H9 (cell line): ENCODE results near the gene MED27. TPM values are rescaled to one million over a fixed set of nuclear protein-coding genes. Genes with fewer than 3 reads are reported as not detected.

ENCODE experiments used
- DNase-seq: peaks from one replicate; pipeline ENCODE4 v3.0.0-alpha.2; 2017
- H2AFZ ChIP-seq: one replicate; pipeline ENCODE4 v1.6.1; 2013; ENCODE audit warnings: mild to moderate bottlenecking, low read length, control low read depth, moderate library complexity
- H2AK5ac ChIP-seq: 2 replicates; pipeline ENCODE4 v1.6.1; 2013; ENCODE audit warnings: low read length, control low read depth, mixed read lengths; ENCODE audit not compliant: insufficient read length
- H2BK120ac ChIP-seq: one replicate; pipeline ENCODE4 v1.6.1; 2013; ENCODE audit warnings: low read depth, mild to moderate bottlenecking, low read length, control low read depth, inconsistent platforms; ENCODE audit not compliant: poor library complexity, severe bottlenecking
- H2BK12ac ChIP-seq: 2 replicates; pipeline ENCODE4 v1.6.1; 2013; ENCODE audit warnings: low read length, control low read depth, mixed read lengths, low read depth; ENCODE audit not compliant: insufficient read length
- H2BK15ac ChIP-seq: 2 replicates; pipeline ENCODE4 v1.6.1; 2013; ENCODE audit warnings: low read depth, low read length, control low read depth
- H2BK20ac ChIP-seq: one replicate; pipeline ENCODE4 v1.6.1; 2013; ENCODE audit warnings: low read depth, mild to moderate bottlenecking, low read length, control low read depth, inconsistent platforms; ENCODE audit not compliant: poor library complexity, severe bottlenecking
- H2BK5ac ChIP-seq: 2 replicates; pipeline ENCODE4 v1.6.1; 2013; ENCODE audit warnings: low read length, control low read depth, mixed read lengths; ENCODE audit not compliant: insufficient read length
- H3K14ac ChIP-seq: 2 replicates; pipeline ENCODE4 v1.6.1; 2013; ENCODE audit warnings: low read length, control low read depth; ENCODE audit not compliant: insufficient read depth
- H3K18ac ChIP-seq: 2 replicates; pipeline ENCODE4 v1.6.1; 2013; ENCODE audit warnings: low read depth, mild to moderate bottlenecking, mixed read lengths, low read length, control low read depth; ENCODE audit not compliant: insufficient read length
- H3K23ac ChIP-seq: 2 replicates; pipeline ENCODE4 v1.6.1; 2013; ENCODE audit warnings: low read length, control low read depth, mixed read lengths, low read depth; ENCODE audit not compliant: insufficient read length
- H3K23me2 ChIP-seq: 2 replicates; pipeline ENCODE4 v1.6.1; 2013; ENCODE audit warnings: low read depth, mild to moderate bottlenecking, mixed read lengths, low read length, control low read depth; ENCODE audit not compliant: insufficient read length, poor library complexity, severe bottlenecking
- H3K27ac ChIP-seq: 2 replicates; pipeline ENCODE4 v1.5.1; 2013; ENCODE audit warnings: low read length, control low read depth, mixed read lengths, low read depth; ENCODE audit not compliant: insufficient read length
- H3K27me3 ChIP-seq: 2 replicates; pipeline ENCODE4 v1.6.1; 2013; ENCODE audit warnings: low read length, control low read depth, inconsistent platforms; ENCODE audit not compliant: insufficient read depth
- H3K4ac ChIP-seq: 2 replicates; pipeline ENCODE4 v1.6.1; 2013; ENCODE audit warnings: low read depth, mild to moderate bottlenecking, control low read depth, inconsistent platforms, low read length, moderate library complexity
- H3K4me1 ChIP-seq: 2 replicates; pipeline ENCODE4 v1.6.1; 2013; ENCODE audit warnings: low read length, control low read depth, inconsistent platforms; ENCODE audit not compliant: insufficient read depth
- H3K4me2 ChIP-seq: 2 replicates; pipeline ENCODE4 v1.6.1; 2013; ENCODE audit warnings: low read length, control low read depth, mixed read lengths; ENCODE audit not compliant: insufficient read length, insufficient read depth
- H3K56ac ChIP-seq: 2 replicates; pipeline ENCODE4 v1.6.1; 2013; ENCODE audit warnings: low read depth, mild to moderate bottlenecking, mixed read lengths, low read length, control low read depth; ENCODE audit not compliant: insufficient read length
- H3K79me1 ChIP-seq: 2 replicates; pipeline ENCODE4 v1.6.1; 2013; ENCODE audit warnings: low read depth, mild to moderate bottlenecking, moderate library complexity, low read length, control low read depth, inconsistent platforms; ENCODE audit not compliant: insufficient read depth, poor library complexity, severe bottlenecking
- H3K79me2 ChIP-seq: 2 replicates; pipeline ENCODE4 v1.6.1; 2013; ENCODE audit warnings: low read length, control low read depth, inconsistent platforms; ENCODE audit not compliant: insufficient read depth
- H3K9ac ChIP-seq: 2 replicates; pipeline ENCODE4 v1.6.1; 2013; ENCODE audit warnings: low read length, control low read depth, mixed read lengths; ENCODE audit not compliant: insufficient read length; ENCODE audit errors: extremely low read depth
- H3K9me3 ChIP-seq: one replicate; pipeline ENCODE4 v1.6.1; 2013; ENCODE audit warnings: low read depth, low read length, inconsistent platforms; ENCODE audit not compliant: control insufficient read depth
- H3T11ph ChIP-seq: one replicate; pipeline ENCODE4 v1.6.1; 2013; ENCODE audit warnings: mild to moderate bottlenecking, low read length, control low read depth, inconsistent platforms
- H4K20me1 ChIP-seq: one replicate; pipeline ENCODE4 v1.6.1; 2013; ENCODE audit not compliant: control insufficient read depth, insufficient read length, insufficient read depth
- H4K5ac ChIP-seq: 2 replicates; pipeline ENCODE4 v1.6.1; 2013; ENCODE audit warnings: low read depth, mild to moderate bottlenecking, mixed read lengths, low read length, control low read depth; ENCODE audit not compliant: insufficient read length
- H4K8ac ChIP-seq: replicated peaks from 2 replicates; pipeline ENCODE4 v1.6.1; 2013; ENCODE audit warnings: low read length, control low read depth, mixed read lengths, low read depth; ENCODE audit not compliant: insufficient read length
- H4K91ac ChIP-seq: 2 replicates; pipeline ENCODE4 v1.6.1; 2013; ENCODE audit warnings: low read depth, mild to moderate bottlenecking, moderate library complexity, mixed read lengths, low read length, control low read depth; ENCODE audit not compliant: insufficient read length
- H3K27ac Mint-ChIP-seq, 3 experiments: 2 replicates in 2 of 3; 3 replicates in 1 of 3; pipeline ENCODE4 v1.8.0; 2020 to 2021; ENCODE audit warnings: mixed read lengths in 3 of 3, mild to moderate bottlenecking in 1 of 3, moderate library complexity in 1 of 3
- H3K27me3 Mint-ChIP-seq: 2 replicates; pipeline ENCODE4 v1.8.0; 2021; ENCODE audit warnings: low read depth, mild to moderate bottlenecking, moderate library complexity, mixed read lengths
- H3K36me3 Mint-ChIP-seq, 3 experiments: 2 replicates in 2 of 3; 3 replicates in 1 of 3; pipeline ENCODE4 v1.8.0; 2020 to 2021; ENCODE audit warnings: low read depth in 3 of 3, mixed read lengths in 3 of 3; ENCODE audit not compliant: insufficient read depth in 1 of 3
- H3K4me1 Mint-ChIP-seq, 2 experiments: 2 replicates each; pipeline ENCODE4 v1.8.0; 2020; ENCODE audit warnings: mixed read lengths in 2 of 2
- H3K4me3 Mint-ChIP-seq, 2 experiments: 2 replicates in 1 of 2; 3 replicates in 1 of 2; pipeline ENCODE4 v1.8.0; 2020 to 2021; ENCODE audit warnings: mild to moderate bottlenecking in 2 of 2, mixed read lengths in 2 of 2, moderate library complexity in 1 of 2
- H3K9me3 Mint-ChIP-seq, 2 experiments: 2 replicates in 1 of 2; 3 replicates in 1 of 2; pipeline ENCODE4 v1.8.0; 2020; ENCODE audit warnings: mild to moderate bottlenecking in 2 of 2, mixed read lengths in 2 of 2, moderate library complexity in 1 of 2
- WGBS: extraction: QIAGEN DNeasy Blood & Tissue Kit; methylation state at CpG from one replicate; pipeline ENCODE4 v1.1.7; 2013; ENCODE audit warnings: missing lambda C conversion rate, low lambda C conversion rate, mixed read lengths; ENCODE audit not compliant: insufficient read length; ENCODE audit errors: extremely low coverage; 5-methylcytosine and 5-hydroxymethylcytosine counted together
- total RNA-seq: library from RNA; stranded (reverse); gene quantifications from 2 replicates; pipeline ENCODE4 v1.2.1, GENCODE V29; 2021
- TF ChIP-seq, protein P1 (sequence below): fragments of 200-600 bp; sonication (generic); conservative IDR thresholded peaks from 3 replicates; pipeline ENCODE4 v1.8.0; 2021; ENCODE audit warnings: antibody characterized with exemption, mild to moderate bottlenecking

The MED27 gene
- total RNA-seq, 1 experiment from 2014 or later: 33.5 TPM

DNA sequence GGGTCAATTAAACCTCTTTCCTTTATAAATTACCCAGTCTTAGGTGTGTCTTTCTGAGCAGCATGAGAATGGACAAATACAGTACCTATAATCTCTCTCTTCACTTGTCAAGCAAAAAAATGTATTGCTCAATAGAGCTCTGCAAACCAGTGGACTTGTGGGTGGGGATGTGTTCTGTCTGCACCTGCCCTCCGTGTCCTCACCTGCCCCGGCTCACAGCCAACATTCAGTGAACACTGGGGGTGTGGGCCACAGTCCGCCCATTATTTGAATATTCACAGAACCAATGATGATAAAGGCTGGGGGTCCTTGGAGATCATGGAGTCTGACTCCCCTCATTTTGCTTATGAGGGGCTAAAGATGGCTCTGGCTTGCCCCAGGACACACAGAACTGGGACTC is 36.9 kb upstream of the MED27 start:
- H4K91ac ChIP-seq: no peak overlapping the region
- H2BK15ac ChIP-seq: no peak overlapping the region
- no peak overlapping the region for H2AK5ac ChIP-seq
- H3K9ac ChIP-seq: no peak overlapping the region
- WGBS: no CpG with 5 or more reads among the region's 3 CpGs
- no peak overlapping the region for H4K8ac ChIP-seq
- no peaks in the 10 kb centered on the region for H3K9me3 ChIP-seq
- no peak overlapping the region for H3K56ac ChIP-seq
- H2BK5ac ChIP-seq: no peak overlapping the region
- no peak overlapping the region for H2BK12ac ChIP-seq
- no peak for DNase-seq
- peaks cover 3 to 7% of the 10 kb centered on the region in 2 experiments; a peak in 3 of 4 replicates for H3K4me1 Mint-ChIP-seq
- no peaks in the 10 kb centered on the region for H3K4me1 ChIP-seq
- H3T11ph ChIP-seq: no peak overlapping the region
- H3K27me3 Mint-ChIP-seq: peaks cover 63% of the 10 kb centered on the region
- H3K23me2 ChIP-seq: no peaks in the 10 kb centered on the region
- H4K5ac ChIP-seq: no peak overlapping the region
- no peak overlapping the region for H3K27ac ChIP-seq
- no peak overlapping the region for H2AFZ ChIP-seq
- no peak overlapping the region for H3K4me3 Mint-ChIP-seq
- no peak overlapping the region for H2BK20ac ChIP-seq
- no peak overlapping the region for H3K14ac ChIP-seq
- no peak overlapping the region for H2BK120ac ChIP-seq
- H3K36me3 Mint-ChIP-seq: no peaks in the 10 kb centered on the region
- H3K4ac ChIP-seq: no peak overlapping the region
- no peak overlapping the region for H3K23ac ChIP-seq
- TF ChIP-seq, protein P1, sequence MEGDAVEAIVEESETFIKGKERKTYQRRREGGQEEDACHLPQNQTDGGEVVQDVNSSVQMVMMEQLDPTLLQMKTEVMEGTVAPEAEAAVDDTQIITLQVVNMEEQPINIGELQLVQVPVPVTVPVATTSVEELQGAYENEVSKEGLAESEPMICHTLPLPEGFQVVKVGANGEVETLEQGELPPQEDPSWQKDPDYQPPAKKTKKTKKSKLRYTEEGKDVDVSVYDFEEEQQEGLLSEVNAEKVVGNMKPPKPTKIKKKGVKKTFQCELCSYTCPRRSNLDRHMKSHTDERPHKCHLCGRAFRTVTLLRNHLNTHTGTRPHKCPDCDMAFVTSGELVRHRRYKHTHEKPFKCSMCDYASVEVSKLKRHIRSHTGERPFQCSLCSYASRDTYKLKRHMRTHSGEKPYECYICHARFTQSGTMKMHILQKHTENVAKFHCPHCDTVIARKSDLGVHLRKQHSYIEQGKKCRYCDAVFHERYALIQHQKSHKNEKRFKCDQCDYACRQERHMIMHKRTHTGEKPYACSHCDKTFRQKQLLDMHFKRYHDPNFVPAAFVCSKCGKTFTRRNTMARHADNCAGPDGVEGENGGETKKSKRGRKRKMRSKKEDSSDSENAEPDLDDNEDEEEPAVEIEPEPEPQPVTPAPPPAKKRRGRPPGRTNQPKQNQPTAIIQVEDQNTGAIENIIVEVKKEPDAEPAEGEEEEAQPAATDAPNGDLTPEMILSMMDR: no peak
- no peak overlapping the region for H3K18ac ChIP-seq
- H3K79me2 ChIP-seq: no peaks in the 10 kb centered on the region
- no peak overlapping the region for H3K27ac Mint-ChIP-seq
- H3K9me3 Mint-ChIP-seq: no peaks in the 10 kb centered on the region; a peak in 1 of 5 replicates
- no peaks in the 10 kb centered on the region for H3K79me1 ChIP-seq
- H3K27me3 ChIP-seq: no peaks in the 10 kb centered on the region
- H4K20me1 ChIP-seq: no peaks in the 10 kb centered on the region
- no peak overlapping the region for H3K4me2 ChIP-seq
